GM12878 (cell line): Measurements from ENCODE around the gene RBBP9. TPM values are rescaled to one million over a fixed set of nuclear protein-coding genes. Genes with fewer than 3 reads are reported as not detected.

Experiments used
- ATAC-seq: fragments of 200-7000 bp; cut with Tn5 transposase; 3 replicates; pipeline ENCODE4 v1.9.1; 2020; ENCODE audit warnings: mild to moderate bottlenecking, moderate library complexity
- BruUV-seq: library from RNA; stranded (reverse); fragments of 400-500 nt; replicated peaks from 2 replicates; lab custom pipeline; 2021; lab: Mats Ljungman, UMichigan
- CTCF ChIA-PET: fragments of 300-600 bp; sonication (Branson Sonifier 250); formaldehyde crosslinking; extraction: SDS; loops from one replicate; lab custom pipeline; 2021; ENCODE audit warnings: inconsistent platforms; lab: Yijun Ruan, JAX
- POLR2A ChIA-PET: fragments of 350-600 bp; formaldehyde crosslinking; extraction: SDS; loops from one replicate; lab custom pipeline; 2021; ENCODE audit warnings: inconsistent platforms; lab: Charles Lee
- RAD21 ChIA-PET: fragments of 300-600 bp; sonication (Branson Sonifier 250); formaldehyde crosslinking; loops from one replicate; lab custom pipeline; 2023; ENCODE audit warnings: antibody characterized with exemption; ENCODE audit not compliant: unreplicated experiment; lab: Charles Lee
- SMC1A ChIA-PET: fragments of 300-600 bp; sonication (Branson Sonifier 250); formaldehyde crosslinking; loops from one replicate; lab custom pipeline; 2023; ENCODE audit not compliant: unreplicated experiment, uncharacterized antibody; lab: Charles Lee
- DNase-seq: peaks from one replicate; pipeline ENCODE4 v3.0.0-alpha.2; 2011; ENCODE audit warnings: low read depth, low spot score
- FAIRE-seq: peaks from 3 replicates; lab custom pipeline; 2011; peaks lifted over from hg19 to GRCh38; lab: Jason Lieb, UNC
- H2AFZ ChIP-seq: 2 replicates; pipeline ENCODE4 v1.6.0; 2011; ENCODE audit warnings: low read depth, low read length, control low read depth; ENCODE audit not compliant: control insufficient read depth
- H3K27ac ChIP-seq: 2 replicates; pipeline ENCODE4 v1.5.1; 2011; ENCODE audit warnings: control low read depth; ENCODE audit not compliant: control insufficient read depth, insufficient read depth
- H3K27me3 ChIP-seq, 2 experiments: replicated peaks in 1 of 2; 2 replicates each; pipeline versions ENCODE4 v1.6.0 to v1.6.1; 2011; ENCODE audit warnings: low read length in 1 of 2; ENCODE audit not compliant: control insufficient read depth in 2 of 2, insufficient read depth in 2 of 2
- H3K36me3 ChIP-seq, 2 experiments: 2 replicates each; pipeline ENCODE4 v1.5.1; 2011; ENCODE audit warnings: low read length in 1 of 2; ENCODE audit not compliant: control insufficient read depth in 2 of 2, insufficient read depth in 2 of 2
- H3K4me1 ChIP-seq: 2 replicates; pipeline ENCODE4 v1.6.1; 2011; ENCODE audit warnings: mild to moderate bottlenecking, low read length, moderate library complexity, mixed read lengths; ENCODE audit not compliant: control insufficient read depth, insufficient read depth
- H3K4me2 ChIP-seq: 2 replicates; pipeline ENCODE4 v1.6.0; 2011; ENCODE audit warnings: control low read depth; ENCODE audit not compliant: control insufficient read depth, insufficient read depth
- H3K4me3 ChIP-seq: fragments of 200-600 bp; sonication (generic); 2 replicates; pipeline ENCODE4 v1.5.1; 2016
- H3K79me2 ChIP-seq: 2 replicates; pipeline ENCODE4 v1.6.0; 2011; ENCODE audit warnings: low read length; ENCODE audit not compliant: control insufficient read depth, insufficient read depth
- H3K9ac ChIP-seq: 2 replicates; pipeline ENCODE4 v1.8.0; 2011; ENCODE audit warnings: low read length, control low read depth, mixed read lengths; ENCODE audit not compliant: control insufficient read depth, insufficient read depth
- H3K9me3 ChIP-seq: replicated peaks from 3 replicates; pipeline ENCODE4 v1.5.1; 2011; ENCODE audit warnings: mild to moderate bottlenecking, low read length; ENCODE audit not compliant: control insufficient read depth, insufficient read depth
- H4K20me1 ChIP-seq: 2 replicates; pipeline ENCODE4 v1.6.0; 2011; ENCODE audit not compliant: control insufficient read depth, insufficient read depth
- CBFB ChIP-seq: IDR thresholded peaks from 2 replicates; pipeline ENCODE4 v1.6.1; 2016; ENCODE audit warnings: antibody characterized with exemption, low read depth
- ETV6 ChIP-seq, 2 experiments: fragments of 450-650 bp in 1 of 2; IDR thresholded peaks in 1 of 2; conservative IDR thresholded peaks in 1 of 2; 2 replicates each; pipeline ENCODE4 v1.6.1; 2014; ENCODE audit warnings: antibody characterized with exemption in 1 of 2, borderline replicate concordance in 1 of 2, low read depth in 1 of 2, mild to moderate bottlenecking in 1 of 2, moderate library complexity in 1 of 2
- KAT2A ChIP-seq: conservative IDR thresholded peaks from 2 replicates; pipeline ENCODE4 v1.6.1; 2011; ENCODE audit warnings: low read depth, low read length; ENCODE audit not compliant: control insufficient read depth
- NFIC ChIP-seq: IDR thresholded peaks from 2 replicates; pipeline ENCODE4 v1.6.1; 2012; ENCODE audit warnings: low read depth, mild to moderate bottlenecking, inconsistent platforms, low read length, moderate library complexity
- RELB ChIP-seq: fragments of 450-650 bp; IDR thresholded peaks from 2 replicates; pipeline ENCODE4 v1.6.1; 2017; ENCODE audit warnings: low read depth, mild to moderate bottlenecking, moderate library complexity
- TCF7 ChIP-seq: IDR thresholded peaks from 2 replicates; pipeline ENCODE4 v1.6.1; 2014; ENCODE audit warnings: antibody characterized with exemption, borderline replicate concordance
- WGBS: methylation state at CpG from one replicate; pipeline ENCODE4 v1.1.6; 2016; ENCODE audit warnings: low lambda C conversion rate; ENCODE audit not compliant: insufficient replicate concordance, insufficient coverage; ENCODE audit errors: missing lambda C conversion rate; 5-methylcytosine and 5-hydroxymethylcytosine counted together
- in situ Hi-C: fragments of 300-500 bp; cut with MboI; formaldehyde crosslinking; loops from 9 replicates; pipeline ENCODE4 v1.14.3; 2018; ENCODE audit warnings: mixed read lengths
- intact Hi-C: fragments of 100-400 bp; cut with micrococcal nuclease; formaldehyde crosslinking; loops from one replicate; pipeline ENCODE4 v1.14.2; 2022; ENCODE audit not compliant: unreplicated experiment
- polyA plus RNA-seq, 11 experiments: library from polyadenylated mRNA; depleted of rRNA in 4 of 11; unstranded in 6 of 11; stranded (reverse) in 5 of 11; fragments of >200 nt; fragmentation: Nextera tagmentation in 4 of 11; fragmentation: Illumina TruSeq in 1 of 11; extraction: Ambion mirVana in 4 of 11; extraction: Trizol in 1 of 11; gene quantifications; 1 replicate in 1 of 11; 2 replicates in 10 of 11; pipeline versions ENCODE4 v1.2.1 to v1.2.3, GENCODE V29; 2011 to 2016; ENCODE audit warnings: inconsistent platforms in 2 of 11, missing spikeins in 2 of 11, low read depth in 1 of 11
- total RNA-seq, 4 experiments: library from RNA; depleted of rRNA in 3 of 4; stranded (reverse); fragments of >200 nt in 3 of 4; fragmentation: Illumina TruSeq in 1 of 4; extraction: Trizol in 1 of 4; gene quantifications; 2 replicates each; pipeline versions ENCODE4 v1.2.1 to v1.2.3, GENCODE V29; 2013 to 2021

RBBP9 gene
- total and polyA plus RNA-seq, 10 of the 15 experiments (the other 5 are each of a cell fraction or from before 2014, with no cell fraction given) = 7.1 to 34.1 (median 16.0) TPM

GRCh38 chr20:18527836-18528235, 30.8 kb upstream of the RBBP9 start:
- H2AFZ ChIP-seq = no peak overlapping the region
- DNase-seq (no peak), ATAC-seq (no peak), FAIRE-seq (no peak)
- H3K9me3 ChIP-seq = no peaks in the 10 kb centered on the region
- in situ Hi-C loops = no loop called here
- peaks cover 20 to 36% of the 10 kb centered on the region in 2 experiments for H3K36me3 ChIP-seq
- no peak overlapping the region for H3K9ac ChIP-seq
- no TSS peak for BruUV-seq
- POLR2A ChIA-PET = interaction anchor here (0.6 kb wide), 1 partner anchor 42 kb away, joined by 5 read pairs; no protein-coding TSS in a partner anchor
- CTCF ChIA-PET = interaction anchor here (1.7 kb wide), 1 partner anchor 21 kb away, joined by 3 read pairs; no protein-coding TSS in a partner anchor
- no peak overlapping the region for H3K27ac ChIP-seq
- 95% methylated on average over 2 of the region's 2 CpGs for WGBS
- intact Hi-C loops = no loop called here
- SMC1A ChIA-PET = interaction anchor here (1.0 to 1.3 kb wide), 3 partner anchors 21 to 36 kb away, joined by 3 to 4 read pairs (median 4); no protein-coding TSS in a partner anchor
- TF ChIP-seq NFIC (no peak), RELB (no peak), KAT2A (no peak), CBFB (no peak), TCF7 (no peak), ETV6 (conservative IDR thresholded peaks at IDR 0.05 in 1 of 2, IDR thresholded peaks at IDR 0.05 in 1 of 2; ENCODE audit: borderline replicate concordance in 1 of 2, low read depth in 1 of 2) (no peak)
- TF ChIP-seq, all 136 proteins: peak for 0
- RAD21 ChIA-PET = no interaction called here
- H3K79me2 ChIP-seq = no peaks in the 10 kb centered on the region
- no peak overlapping the region for H3K4me2 ChIP-seq
- no peaks in the 10 kb centered on the region for H3K4me1 ChIP-seq
- no peaks in the 10 kb centered on the region for H3K27me3 ChIP-seq
- H3K4me3 ChIP-seq = no peak overlapping the region
- no peaks in the 10 kb centered on the region for H4K20me1 ChIP-seq
